BE2C (cell line): ENCODE measurements around the gene KCNJ18.
"Not testable (repeated sequence)": the region's sequence is repeated elsewhere in the genome, so short reads cannot be mapped to it uniquely, and the experiment has no call there.

Experiments
- DNase-seq: peaks from one replicate; pipeline ENCODE4 v3.0.0-alpha.2; 2020
- H3K27me3 ChIP-seq: fragments of 250-450 bp; sonication (Bioruptor Pico); 2 replicates; pipeline ENCODE4 v1.5.1; 2020; ENCODE audit warnings: mild to moderate bottlenecking
- H3K36me3 ChIP-seq: fragments of 250-450 bp; sonication (Bioruptor Pico); 2 replicates; pipeline ENCODE4 v1.5.1; 2020; ENCODE audit warnings: mild to moderate bottlenecking
- H3K4me1 ChIP-seq: fragments of 250-450 bp; sonication (Bioruptor Pico); 2 replicates; pipeline ENCODE4 v1.5.1; 2020
- H3K4me3 ChIP-seq: 2 replicates; pipeline ENCODE4 v1.5.1; 2011; ENCODE audit warnings: low read depth, low read length
- H3K9me3 ChIP-seq: fragments of 250-450 bp; sonication (Bioruptor Pico); 2 replicates; pipeline ENCODE4 v1.5.1; 2020
- TF ChIP-seq, protein P1 (sequence below): IDR thresholded peaks from 2 replicates; pipeline ENCODE4 v1.5.1; 2012; ENCODE audit warnings: mild to moderate bottlenecking, low read depth, low read length

KCNJ18 gene

DNA sequence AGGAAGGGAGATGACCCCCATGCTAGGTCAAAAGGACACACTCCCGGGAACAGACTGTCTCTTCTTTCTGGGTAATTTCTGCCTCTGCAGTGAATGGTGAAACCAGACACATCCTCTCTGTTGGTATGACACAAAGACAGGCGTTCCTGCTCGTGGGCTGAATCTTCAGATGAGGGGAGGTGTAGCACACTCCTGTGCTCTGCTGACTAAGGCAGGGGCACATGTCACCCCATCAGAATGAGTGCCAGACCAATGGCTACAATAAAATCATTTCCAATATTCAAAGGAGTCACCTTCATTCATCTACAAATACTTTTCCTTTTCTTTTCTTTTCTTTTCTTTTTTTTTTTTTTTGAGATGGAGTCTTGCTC lies 24.2 kb upstream of the KCNJ18 start:
- H3K4me3 ChIP-seq, H3K4me1 ChIP-seq, H3K9me3 ChIP-seq, H3K27me3 ChIP-seq, DNase-seq, H3K36me3 ChIP-seq: not testable (repeated sequence)

DNA sequence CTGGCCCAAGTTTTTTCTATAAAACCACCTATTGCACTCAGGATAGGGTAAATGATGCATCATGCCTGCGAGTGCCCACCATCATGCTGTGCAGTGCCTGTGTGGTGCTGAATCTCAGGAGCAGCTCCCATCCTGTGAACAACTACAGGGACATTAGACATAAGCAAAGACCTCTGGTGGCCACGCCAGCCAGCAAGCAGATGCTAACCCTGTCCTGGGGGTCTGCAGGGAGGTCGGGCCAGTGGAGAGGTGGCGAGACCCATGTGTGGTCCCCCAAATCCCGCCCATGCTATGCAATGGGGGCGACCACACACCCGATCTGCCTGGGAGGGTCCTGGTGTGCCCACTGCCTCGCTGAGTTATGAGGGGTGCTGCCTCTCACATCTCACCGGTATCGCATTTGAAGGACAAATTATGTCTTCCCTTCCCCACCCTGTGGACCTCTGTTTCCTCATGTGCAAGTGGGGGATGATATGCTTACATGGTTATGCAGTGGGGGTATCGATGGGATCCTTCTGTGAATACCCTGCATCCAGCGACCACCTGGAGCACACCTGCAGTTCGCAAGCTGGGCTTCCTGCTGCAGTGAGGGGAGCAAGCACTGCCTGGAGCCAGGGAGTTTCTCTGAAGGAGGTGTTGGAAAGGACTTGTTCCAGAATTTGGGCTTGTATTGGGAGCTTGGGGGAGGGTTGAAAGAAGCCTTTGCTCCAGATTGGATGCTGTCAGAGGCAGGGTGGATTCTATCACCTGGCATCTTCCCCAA lies 23.4 kb upstream of the KCNJ18 start:
- not testable (repeated sequence) for DNase-seq, H3K27me3 ChIP-seq, H3K36me3 ChIP-seq, H3K4me1 ChIP-seq, H3K4me3 ChIP-seq, H3K9me3 ChIP-seq

DNA sequence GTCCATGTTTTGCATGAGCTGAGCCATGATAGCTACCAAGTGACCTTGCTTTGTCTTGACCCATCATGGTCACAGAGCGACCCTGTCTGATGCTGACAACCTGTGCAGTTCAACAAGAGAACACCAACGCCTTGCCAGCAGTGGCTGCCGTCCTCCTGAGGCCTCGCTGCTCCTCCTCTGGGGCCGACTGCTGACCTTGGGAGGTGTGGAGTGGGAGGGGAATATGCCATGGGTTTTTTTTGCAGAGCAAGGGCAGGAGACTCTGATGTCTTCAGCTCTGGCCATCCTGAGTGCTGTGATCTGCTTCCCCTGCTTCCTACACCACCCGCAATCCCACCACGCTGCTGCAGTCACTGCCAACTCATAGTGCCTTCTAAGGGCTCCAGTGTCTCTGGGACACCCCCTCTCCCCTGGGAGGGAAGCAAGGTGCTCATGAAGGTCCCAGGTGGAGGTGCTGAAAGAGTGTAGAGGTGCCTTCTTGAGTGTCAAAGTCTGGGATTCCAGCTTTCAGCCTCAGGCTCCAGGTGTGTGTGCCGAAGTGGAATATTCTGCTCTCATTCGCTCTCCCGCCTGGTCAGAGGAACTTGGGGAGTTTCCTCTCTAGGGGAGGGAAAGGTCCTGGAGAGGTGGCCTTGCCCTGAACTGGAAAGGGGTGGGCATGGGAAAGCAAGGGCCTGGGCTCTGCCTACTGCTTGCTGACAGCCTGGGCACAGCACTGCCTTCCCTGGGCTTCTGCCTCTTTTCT lies 22.5 kb upstream of the KCNJ18 start:
- H3K4me3 ChIP-seq, H3K36me3 ChIP-seq, H3K27me3 ChIP-seq, H3K9me3 ChIP-seq, H3K4me1 ChIP-seq, DNase-seq: not testable (repeated sequence)

DNA sequence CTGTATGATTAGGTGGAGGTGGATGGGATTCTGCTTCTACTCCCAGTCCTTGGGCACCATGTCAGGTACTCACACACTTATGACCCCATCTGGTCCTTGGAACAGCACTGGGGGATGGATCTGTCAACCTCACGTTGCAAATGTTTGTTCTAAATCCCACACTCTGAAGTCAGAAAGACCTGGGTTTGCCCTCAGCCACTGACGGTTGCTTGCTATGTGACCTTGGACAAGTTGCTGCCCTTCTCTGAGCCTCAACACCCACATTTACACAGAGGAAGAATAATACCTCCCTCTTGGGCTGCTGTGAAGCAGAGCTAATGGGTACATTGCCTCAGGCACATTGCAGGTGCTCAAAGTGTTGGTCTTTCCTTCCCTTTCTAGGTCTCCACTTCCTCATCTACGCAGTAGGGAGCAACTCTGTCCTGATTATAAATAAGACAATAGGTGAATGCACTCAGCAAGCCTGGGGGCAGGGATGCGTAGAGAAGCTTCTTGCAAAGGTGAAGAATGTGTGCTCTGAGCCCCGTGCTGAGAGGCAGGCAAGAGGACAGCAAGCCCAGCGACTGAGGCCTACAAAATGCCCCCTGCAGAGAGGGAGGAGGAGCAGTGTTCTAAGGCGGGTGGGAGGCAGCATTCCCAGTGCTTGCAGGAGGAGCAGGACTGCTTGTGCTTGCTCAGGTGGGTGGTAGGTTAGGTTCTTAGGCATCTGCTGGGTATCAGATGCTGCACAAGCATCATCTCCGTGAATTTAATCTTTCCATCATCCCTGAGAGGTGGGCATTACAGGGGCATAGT lies 21.8 kb upstream of the KCNJ18 start:
- H3K4me3 ChIP-seq, H3K36me3 ChIP-seq, H3K4me1 ChIP-seq, H3K27me3 ChIP-seq, DNase-seq, H3K9me3 ChIP-seq: not testable (repeated sequence)

DNA sequence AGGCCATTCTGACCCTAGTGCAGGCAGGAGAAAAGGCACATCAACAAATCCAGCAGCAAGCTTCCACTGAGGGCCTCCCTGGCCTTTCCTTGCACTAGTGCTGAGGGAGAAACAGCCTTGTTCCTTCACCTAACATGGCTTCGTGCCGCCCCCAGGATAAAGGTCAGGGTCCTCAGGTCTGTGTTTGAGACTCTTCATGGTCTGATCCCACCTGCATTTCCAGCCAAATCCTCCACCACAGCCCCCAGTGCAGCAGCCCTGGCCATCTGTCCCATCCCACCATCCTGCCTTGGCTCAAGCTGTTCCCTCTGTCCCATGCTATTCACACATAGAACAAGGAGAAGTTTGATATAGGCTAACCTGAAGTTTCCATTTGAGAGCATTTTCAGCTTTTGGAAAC lies 20.9 kb upstream of the KCNJ18 start:
- DNase-seq, H3K4me3 ChIP-seq, H3K4me1 ChIP-seq, H3K9me3 ChIP-seq, H3K27me3 ChIP-seq, H3K36me3 ChIP-seq: not testable (repeated sequence)

DNA sequence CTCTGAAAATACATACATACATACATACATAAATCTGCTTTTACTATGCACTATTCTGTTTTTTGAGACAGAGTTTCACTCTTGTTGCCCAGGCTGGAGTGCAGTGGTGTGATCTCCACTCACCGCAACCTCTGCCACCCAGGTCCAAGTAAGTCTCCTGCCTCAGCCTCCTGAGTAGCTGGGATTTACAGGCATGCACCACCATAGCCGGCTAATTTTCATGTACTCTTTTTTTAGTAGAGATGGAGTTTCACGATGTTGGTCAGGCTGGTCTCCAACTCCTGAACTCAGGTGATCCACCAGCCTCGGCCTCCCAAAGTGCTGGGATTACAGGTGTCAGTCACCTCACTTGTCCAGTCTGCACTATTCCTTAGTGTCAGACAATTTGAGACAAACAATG lies 20.5 kb upstream of the KCNJ18 start:
- not testable (repeated sequence) for H3K36me3 ChIP-seq, H3K9me3 ChIP-seq, H3K27me3 ChIP-seq, H3K4me1 ChIP-seq, DNase-seq, H3K4me3 ChIP-seq

DNA sequence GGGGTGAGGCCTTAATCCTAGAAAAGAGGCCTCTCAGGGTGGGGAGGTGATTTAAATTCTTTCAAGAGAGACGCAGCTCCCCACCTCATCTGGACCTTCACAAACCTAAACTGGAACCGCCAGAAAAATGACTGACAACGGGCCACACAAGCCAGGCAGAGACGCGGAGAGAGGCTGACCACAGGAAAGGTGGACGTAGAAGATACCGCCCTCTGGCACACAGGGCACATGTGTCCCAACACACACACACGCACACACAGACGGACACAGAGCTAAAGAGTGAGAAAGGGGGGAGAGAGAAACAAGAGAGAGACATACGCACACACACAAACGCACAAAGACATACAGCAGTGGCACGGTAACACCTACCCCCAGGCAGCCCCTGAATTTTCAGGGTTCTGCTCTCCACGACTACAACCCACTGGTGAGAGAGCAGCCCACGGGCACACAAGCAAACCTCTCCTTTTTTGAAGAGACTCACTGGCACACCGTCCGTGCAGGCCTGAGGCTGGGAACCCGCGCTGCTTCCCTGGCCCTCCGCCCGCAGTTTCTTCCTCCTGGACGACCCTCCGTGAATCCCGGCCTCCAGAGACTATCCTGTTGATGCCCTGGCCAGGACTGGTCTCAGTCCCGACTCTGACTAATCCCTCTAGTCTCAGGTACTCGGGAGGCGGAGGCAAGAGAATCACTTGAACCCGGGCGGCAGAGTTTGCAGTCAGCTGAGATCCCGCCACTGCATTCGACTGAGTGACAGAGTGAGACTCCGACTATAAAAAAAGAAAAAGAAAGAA lies 18.7 kb upstream of the KCNJ18 start:
- not testable (repeated sequence) for DNase-seq, H3K4me1 ChIP-seq

DNA sequence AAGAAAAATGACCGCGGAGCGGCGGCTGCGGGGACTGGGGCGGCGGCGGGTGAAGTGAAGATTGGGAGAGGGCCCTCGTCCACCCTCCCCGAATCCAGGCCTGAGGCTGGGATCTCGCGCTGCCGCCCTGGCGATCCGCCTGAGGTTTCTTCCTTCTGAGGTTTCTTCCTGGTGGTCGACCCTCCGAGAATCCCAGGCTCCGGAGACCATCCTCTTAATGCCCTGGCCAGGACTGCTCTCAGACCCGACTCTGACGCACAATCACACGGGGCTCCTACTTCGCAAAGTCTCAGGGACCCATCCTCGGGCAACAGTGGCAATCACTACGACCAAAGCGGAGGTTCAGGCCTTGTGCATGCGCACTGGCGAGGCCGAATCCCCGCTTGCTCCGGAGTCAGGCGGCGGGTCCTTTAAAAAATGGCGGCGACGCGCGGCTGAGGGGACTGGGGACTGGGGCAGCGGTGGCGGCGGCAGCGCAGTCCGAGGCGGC lies 18.0 kb upstream of the KCNJ18 start:
- Histone ChIP-seq H3K9me3 (no peaks in the 10 kb centered on the region), H3K4me1 (no peaks in the 10 kb centered on the region), H3K4me3 (no peak overlapping the region), H3K36me3 (no peaks in the 10 kb centered on the region), H3K27me3 (no peaks in the 10 kb centered on the region)
- DNase-seq: no peak
- TF ChIP-seq, protein P1, sequence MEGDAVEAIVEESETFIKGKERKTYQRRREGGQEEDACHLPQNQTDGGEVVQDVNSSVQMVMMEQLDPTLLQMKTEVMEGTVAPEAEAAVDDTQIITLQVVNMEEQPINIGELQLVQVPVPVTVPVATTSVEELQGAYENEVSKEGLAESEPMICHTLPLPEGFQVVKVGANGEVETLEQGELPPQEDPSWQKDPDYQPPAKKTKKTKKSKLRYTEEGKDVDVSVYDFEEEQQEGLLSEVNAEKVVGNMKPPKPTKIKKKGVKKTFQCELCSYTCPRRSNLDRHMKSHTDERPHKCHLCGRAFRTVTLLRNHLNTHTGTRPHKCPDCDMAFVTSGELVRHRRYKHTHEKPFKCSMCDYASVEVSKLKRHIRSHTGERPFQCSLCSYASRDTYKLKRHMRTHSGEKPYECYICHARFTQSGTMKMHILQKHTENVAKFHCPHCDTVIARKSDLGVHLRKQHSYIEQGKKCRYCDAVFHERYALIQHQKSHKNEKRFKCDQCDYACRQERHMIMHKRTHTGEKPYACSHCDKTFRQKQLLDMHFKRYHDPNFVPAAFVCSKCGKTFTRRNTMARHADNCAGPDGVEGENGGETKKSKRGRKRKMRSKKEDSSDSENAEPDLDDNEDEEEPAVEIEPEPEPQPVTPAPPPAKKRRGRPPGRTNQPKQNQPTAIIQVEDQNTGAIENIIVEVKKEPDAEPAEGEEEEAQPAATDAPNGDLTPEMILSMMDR: no peak

More for the DNA sequence above, 18.7 kb upstream of the KCNJ18 start:
- H3K9me3 ChIP-seq, H3K27me3 ChIP-seq, H3K36me3 ChIP-seq, H3K4me3 ChIP-seq: not testable (repeated sequence)

DNA sequence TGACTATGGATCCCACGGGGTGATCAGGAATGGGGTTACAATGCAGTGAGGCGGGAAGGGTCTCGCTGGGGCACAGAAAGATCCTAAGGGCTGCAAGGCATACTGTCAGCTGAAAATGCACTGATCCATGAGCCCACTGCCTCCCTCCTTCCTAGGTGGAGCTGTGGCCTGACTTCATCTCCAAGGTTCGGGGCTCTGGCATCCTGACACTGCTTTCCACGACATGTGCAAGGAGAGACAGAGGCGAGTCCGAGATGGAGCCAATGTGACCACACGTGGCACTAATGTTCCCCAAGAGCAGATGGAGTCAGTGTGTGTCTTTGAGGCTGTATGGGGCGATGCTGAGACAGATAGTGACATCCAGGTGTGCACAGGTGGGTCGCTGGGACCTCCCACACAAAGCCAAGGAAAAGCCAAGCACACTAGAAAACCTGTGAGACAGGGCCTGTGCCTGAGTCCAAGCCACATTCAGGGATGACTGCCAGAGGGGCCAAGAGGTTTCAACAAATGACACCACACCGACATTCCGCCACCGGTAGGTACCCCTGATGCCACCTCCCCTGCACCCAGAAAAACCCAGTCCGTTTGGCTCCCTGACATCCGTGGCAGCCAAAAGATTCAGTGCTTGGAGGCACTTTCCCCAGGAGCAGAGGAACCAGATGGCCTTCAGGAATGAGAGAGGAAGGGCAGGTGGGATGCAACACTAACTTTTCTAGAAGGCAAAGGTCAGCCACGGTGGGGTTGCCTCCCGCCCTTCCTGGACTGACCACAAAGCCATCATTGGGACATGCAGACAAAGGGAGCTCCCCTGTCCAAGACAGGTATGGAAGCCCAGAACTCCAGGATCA lies 17.2 kb upstream of the KCNJ18 start:
- H3K9me3 ChIP-seq, H3K4me1 ChIP-seq, H3K27me3 ChIP-seq, DNase-seq, H3K4me3 ChIP-seq, H3K36me3 ChIP-seq: not testable (repeated sequence)

DNA sequence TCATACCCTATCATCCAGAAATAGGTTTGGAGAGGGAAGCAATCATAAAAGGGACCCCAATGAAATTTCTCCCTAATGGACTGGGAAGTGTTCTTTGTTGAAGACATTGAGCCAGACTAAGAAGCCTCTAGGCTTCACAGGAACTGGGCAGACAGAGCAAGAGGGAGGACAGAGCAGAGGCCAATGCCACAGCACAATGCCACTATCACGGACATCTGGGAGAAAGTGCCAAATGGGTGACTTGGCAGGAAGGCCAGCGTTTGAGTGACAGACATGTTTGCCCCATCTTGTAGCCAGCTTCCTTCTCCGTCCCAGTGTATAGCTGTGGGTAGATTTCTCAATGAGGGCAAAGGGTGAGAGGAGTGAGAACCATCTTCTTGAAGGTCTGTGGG lies 16.6 kb upstream of the KCNJ18 start:
- not testable (repeated sequence) for H3K27me3 ChIP-seq, H3K4me3 ChIP-seq, H3K4me1 ChIP-seq, H3K36me3 ChIP-seq, DNase-seq, H3K9me3 ChIP-seq
